ENCODE results near the gene SP5. TPM values are rescaled to one million over a fixed set of nuclear protein-coding genes. Genes with fewer than 3 reads are reported as not detected.

Gene SP5
- polyA plus RNA-seq, 3 donors from 2014 or later: not detected

DNA sequence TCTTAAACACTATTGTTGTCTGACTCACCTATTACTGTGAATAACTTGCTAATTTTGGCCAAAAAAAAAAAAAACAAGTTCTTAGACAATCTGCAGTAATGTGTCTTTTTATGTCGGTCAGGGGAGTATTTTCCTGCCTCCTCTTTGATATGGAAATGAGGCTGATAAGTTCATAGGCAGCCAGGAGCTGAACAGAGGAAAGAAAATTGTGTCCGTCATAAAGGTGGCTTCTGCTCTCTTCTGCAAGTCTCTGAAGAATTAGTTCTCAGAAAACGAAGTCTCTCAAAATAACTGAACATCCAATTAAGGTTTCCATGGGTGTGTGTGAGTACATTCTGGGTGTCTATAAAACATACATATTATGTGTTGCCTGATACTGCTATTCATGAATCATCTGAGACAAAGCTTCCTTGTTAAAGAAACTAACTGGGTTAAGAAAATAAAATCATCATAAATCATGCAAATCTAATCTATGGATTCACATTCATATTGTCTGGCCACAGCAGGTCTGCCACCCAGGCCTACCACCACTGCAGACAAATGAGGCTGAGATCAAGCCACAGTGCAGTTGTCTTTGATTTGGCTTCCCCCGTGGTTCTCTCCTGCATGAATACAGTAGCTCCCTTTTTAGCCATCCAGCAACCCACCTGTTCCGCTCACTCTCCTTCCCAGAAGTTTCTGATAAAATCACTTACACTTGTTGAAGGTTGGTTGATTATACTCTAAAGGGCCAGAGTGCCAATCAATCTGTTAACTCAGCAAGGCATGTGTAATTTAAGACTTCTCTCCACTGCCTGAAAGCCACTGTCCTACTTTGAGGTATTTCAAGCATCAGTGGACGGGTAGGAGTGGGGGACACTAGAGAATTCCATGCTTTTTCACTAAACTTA is 19.4 kb upstream of the SP5 start:
- DNase-seq: no peak
- Mint-ChIP-seq H3K9me3 (no peaks in the 10 kb centered on the region), H3K27ac (no peak overlapping the region), H3K4me3 (no peak overlapping the region), H3K36me3 (no peaks in the 10 kb centered on the region), H3K27me3 (ENCODE audit: low read depth in 3 of 3) (peaks cover 1 to 8% (median 2%) of the 10 kb centered on the region in 3 donors), H3K4me1 (no peaks in the 10 kb centered on the region)

DNA sequence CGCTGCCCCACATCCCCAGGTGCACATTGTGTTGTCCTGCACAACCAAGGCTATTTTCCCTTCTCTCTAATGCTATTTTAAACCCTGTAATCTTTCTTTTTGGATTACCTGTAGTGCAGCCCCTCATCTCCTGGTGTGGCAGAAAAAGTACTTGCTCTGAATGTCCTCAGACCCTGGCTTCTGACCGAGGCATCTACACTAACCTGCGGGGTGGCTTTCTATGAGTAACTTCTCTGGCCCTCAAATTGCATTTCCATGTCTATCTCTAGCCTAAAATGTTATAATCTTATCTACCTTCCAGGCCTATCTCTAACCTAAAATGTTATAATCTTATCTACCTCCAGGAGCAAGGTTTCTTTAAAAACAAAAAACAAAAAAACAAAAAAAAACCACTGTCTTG is 18.2 kb upstream of the SP5 start:
- no peak for DNase-seq
- no peaks in the 10 kb centered on the region for H3K4me1 Mint-ChIP-seq
- no peaks in the 10 kb centered on the region for H3K9me3 Mint-ChIP-seq
- no peak overlapping the region for H3K27ac Mint-ChIP-seq
- H3K36me3 Mint-ChIP-seq: no peaks in the 10 kb centered on the region
- H3K4me3 Mint-ChIP-seq: no peak overlapping the region
- H3K27me3 Mint-ChIP-seq (ENCODE audit: low read depth in 3 of 3): peaks cover 1 to 4% (median 3%) of the 10 kb centered on the region in 3 donors

DNA sequence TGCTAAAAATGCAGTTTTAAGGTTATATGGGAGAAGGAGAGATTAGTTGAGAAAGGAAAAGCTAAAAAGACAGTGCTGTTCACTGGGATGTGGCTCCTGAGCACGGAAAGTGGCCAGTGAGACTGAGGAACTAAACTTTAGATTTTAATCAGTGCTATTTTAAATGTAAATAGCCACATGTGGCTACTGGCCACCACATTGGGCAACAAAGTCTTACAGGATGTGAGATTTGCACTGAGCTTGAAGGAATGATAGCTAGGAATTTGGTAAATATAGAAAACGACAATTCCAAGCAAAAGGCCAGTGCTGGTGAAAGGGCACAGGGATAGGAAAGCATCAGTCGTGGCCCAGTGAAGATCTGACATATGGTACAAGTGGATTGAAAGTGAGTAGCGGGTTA is 14.1 kb upstream of the SP5 start:
- DNase-seq: no peak
- H3K9me3 Mint-ChIP-seq: peaks cover 0 to 2% (median 0%) of the 10 kb centered on the region in 6 donors
- H3K4me3 Mint-ChIP-seq: no peak overlapping the region
- no peaks in the 10 kb centered on the region for H3K4me1 Mint-ChIP-seq
- H3K27ac Mint-ChIP-seq: no peak overlapping the region
- H3K36me3 Mint-ChIP-seq: no peaks in the 10 kb centered on the region
- peaks cover 1 to 8% (median 3%) of the 10 kb centered on the region in 3 donors for H3K27me3 Mint-ChIP-seq (ENCODE audit: low read depth in 3 of 3)

DNA sequence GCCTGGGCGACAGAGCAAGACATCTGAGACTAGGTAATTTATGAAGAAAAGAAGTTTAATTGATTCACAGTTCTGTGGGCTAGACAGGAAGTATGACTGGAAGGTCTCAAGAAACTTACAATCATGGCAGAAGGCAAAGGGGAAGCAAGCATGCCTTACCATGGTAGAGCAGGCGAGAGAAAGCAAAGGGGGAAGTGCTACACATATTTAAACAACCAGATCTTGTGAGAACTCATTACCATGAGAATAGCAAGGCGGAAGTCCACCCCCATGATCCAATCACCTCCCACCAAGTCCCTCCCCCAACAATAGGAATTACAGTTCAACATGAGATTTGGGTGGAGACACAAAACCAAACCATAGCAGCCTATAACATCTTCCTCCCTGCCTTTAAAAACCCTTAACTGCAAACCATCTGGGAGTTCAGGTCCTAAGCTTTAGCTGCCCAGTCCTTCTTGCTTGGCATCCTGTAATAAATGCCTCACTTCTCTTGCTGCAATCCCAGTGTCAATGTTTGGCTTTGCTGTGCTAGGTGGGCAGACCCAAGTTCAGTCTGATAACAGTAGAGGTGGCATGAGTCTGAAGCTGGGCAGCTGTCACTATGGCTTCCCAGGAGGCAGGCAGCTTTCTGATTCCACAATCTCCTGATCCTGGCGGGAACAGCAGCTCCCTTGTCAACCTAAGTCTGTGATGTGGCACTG is 11.2 kb upstream of the SP5 start:
- no peak for DNase-seq
- Mint-ChIP-seq H3K27ac (no peak overlapping the region), H3K27me3 (ENCODE audit: low read depth in 3 of 3) (peaks cover 4 to 12% (median 7%) of the 10 kb centered on the region in 3 donors), H3K9me3 (peaks cover 0 to 2% (median 0%) of the 10 kb centered on the region in 6 donors), H3K36me3 (no peaks in the 10 kb centered on the region), H3K4me3 (no peak overlapping the region), H3K4me1 (no peaks in the 10 kb centered on the region)

DNA sequence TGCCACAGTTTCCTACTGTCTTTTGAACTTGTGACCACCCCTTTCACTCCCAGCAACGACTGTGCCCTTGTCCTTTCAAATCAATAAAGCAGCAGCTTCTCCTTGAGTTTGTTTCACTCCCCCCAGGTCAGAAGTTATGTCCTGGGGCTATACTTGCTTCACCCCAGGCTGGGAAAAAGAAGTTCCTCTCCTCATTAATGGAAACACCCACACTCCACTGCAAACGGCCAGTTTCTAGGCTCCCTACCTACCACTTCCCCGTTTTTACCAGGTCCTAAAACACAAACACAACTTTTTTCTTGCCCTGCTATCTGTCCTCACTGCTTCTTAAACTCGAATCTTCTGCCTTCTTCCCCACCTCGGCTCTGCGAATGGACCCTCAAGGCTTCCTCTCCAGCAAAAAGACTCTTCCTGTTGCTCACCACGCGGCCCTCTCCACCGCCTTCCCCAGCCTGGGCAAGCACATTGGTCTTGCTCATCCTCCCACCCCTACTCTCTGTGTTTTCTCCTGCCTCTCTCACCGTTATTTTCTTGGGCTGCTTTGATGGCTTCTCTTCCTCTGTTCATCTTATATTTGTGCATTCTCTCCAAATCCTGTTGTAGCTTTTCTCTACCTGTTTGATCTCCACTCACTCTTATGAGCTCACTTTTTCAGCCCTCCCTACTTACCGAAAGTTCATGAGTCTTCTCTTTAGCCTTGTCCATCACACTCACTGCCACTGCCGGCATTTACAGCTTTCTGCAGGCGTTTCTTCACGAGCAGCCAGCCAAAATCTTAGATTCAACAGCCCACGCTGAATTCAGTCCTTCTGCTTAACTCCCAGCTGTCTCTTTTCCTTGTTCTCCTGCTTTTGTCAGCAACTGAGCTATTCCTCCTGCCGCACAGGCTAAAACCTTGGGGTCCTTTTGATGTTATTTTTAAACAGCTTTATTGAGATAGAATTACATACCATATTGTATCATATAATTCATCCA is 7.0 kb upstream of the SP5 start:
- H3K4me1 Mint-ChIP-seq: no peaks in the 10 kb centered on the region
- no peak for DNase-seq
- H3K36me3 Mint-ChIP-seq: no peaks in the 10 kb centered on the region
- peaks cover 0 to 7% (median 0%) of the 10 kb centered on the region in 6 donors for H3K9me3 Mint-ChIP-seq
- peaks cover 14 to 20% (median 17%) of the 10 kb centered on the region in 3 donors for H3K27me3 Mint-ChIP-seq (ENCODE audit: low read depth in 3 of 3)
- H3K27ac Mint-ChIP-seq: no peak overlapping the region
- no peak overlapping the region for H3K4me3 Mint-ChIP-seq

DNA sequence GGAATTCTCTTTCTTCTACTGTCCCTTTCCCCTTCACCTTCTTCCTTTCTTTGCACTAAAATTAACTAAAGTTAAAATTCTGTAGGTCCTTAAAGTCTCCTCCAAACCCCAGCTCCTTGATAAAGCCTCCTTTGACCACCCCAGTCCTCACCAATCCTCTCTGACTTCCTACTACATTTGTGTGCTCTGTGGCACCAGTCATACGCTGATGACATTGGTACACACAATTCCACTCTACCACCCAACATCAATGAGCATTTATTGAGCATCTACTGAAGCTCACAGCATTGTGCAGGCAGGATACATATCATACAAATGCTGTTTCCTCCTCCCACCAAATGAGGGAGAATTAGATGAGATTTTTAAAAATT is 4.5 kb upstream of the SP5 start:
- H3K27me3 Mint-ChIP-seq (ENCODE audit: low read depth in 3 of 3): peaks cover 18 to 25% (median 22%) of the 10 kb centered on the region in 3 donors
- no peak overlapping the region for H3K27ac Mint-ChIP-seq
- H3K36me3 Mint-ChIP-seq: peaks cover 0 to 3% (median 0%) of the 10 kb centered on the region in 3 donors
- H3K9me3 Mint-ChIP-seq: peaks cover 0 to 8% (median 0%) of the 10 kb centered on the region in 6 donors
- no peak overlapping the region for H3K4me3 Mint-ChIP-seq
- no peak for DNase-seq
- peaks cover 7 to 11% of the 10 kb centered on the region in 2 donors for H3K4me1 Mint-ChIP-seq

DNA sequence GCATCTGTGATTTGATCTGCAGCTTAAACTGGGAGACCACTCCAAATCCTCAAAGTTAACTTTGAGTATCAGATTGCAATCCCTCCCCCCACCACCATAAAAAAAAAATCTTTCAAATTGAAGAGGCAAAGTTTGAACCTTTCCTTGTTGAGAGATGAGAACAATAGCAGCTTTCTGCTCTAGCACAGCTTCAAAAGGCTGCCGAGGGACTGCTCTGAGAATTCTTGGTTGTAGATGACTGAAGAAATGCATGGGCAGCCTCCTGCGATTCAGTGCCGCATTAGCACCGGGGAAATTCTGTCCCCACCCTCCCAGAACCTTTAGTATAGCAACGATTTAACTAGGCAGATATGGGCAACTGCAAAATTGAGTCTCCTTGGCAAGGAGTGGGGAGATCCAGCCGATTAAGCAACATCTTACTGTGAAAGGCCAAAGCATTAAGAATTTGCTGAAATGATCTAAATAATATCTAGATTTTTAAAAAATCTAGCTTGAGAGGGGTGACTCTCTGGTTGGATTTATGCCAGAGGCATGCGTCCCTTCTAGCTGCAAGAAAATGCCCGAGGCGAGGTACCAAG is 3.9 kb upstream of the SP5 start:
- Mint-ChIP-seq H3K36me3 (peaks cover 0 to 3% (median 0%) of the 10 kb centered on the region in 3 donors), H3K4me3 (no peak overlapping the region), H3K27me3 (ENCODE audit: low read depth in 3 of 3) (peaks cover 21 to 28% (median 22%) of the 10 kb centered on the region in 3 donors), H3K27ac (no peak overlapping the region), H3K4me1 (peaks cover 10 to 12% of the 10 kb centered on the region in 2 donors), H3K9me3 (peaks cover 0 to 8% (median 0%) of the 10 kb centered on the region in 6 donors)
- DNase-seq: no peak

DNA sequence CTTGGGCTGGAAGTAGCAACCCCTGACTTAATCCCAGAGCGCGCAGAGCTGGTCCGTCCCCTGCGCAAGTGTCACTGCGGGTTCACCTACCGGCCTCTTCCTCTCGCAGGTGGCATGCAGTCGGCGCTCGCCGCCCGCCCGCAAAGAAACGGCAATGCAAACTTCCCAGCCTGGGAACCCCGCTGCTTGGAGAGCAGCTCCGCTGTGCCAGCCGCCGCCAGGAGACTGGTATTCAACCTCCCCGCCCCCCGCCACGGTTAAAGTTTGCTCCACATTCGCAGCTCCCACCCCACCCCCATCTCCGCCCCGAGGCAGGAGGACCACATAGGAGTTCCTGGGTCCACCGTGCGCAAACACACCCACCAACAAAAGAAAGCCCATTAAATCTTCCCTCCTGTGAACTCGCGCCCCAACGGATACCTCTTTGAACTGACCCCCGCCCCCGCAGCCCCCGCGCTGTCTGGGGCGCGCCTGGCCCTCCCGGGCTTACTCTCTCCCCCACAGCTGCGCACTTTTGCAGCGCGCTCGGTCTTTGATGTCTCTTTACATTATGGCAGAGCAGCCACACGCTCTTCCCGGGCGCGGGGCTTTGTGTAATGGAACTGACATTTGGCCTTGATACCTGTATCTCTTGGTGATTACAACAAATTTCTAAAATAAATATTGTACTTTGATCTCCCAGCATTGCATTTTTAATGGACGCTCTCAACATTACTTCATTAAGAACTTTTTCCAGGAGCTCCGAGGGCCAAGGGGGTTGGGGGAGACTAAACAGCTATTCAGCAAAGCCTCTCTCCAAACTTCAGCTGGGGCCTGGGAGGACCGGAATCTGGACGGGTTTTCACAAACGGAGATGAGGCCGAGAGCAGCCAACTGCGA is 3.1 kb upstream of the SP5 start:
- DNase-seq: no peak
- Mint-ChIP-seq H3K27ac (no peak overlapping the region), H3K9me3 (peaks cover 0 to 8% (median 0%) of the 10 kb centered on the region in 6 donors), H3K4me1 (peaks cover 10 to 12% of the 10 kb centered on the region in 2 donors), H3K4me3 (peak overlapping the region in 1 of 5 donors; percentile 14), H3K36me3 (peaks cover 0 to 3% (median 0%) of the 10 kb centered on the region in 3 donors), H3K27me3 (ENCODE audit: low read depth in 3 of 3) (peaks cover 21 to 31% (median 22%) of the 10 kb centered on the region in 3 donors)

DNA sequence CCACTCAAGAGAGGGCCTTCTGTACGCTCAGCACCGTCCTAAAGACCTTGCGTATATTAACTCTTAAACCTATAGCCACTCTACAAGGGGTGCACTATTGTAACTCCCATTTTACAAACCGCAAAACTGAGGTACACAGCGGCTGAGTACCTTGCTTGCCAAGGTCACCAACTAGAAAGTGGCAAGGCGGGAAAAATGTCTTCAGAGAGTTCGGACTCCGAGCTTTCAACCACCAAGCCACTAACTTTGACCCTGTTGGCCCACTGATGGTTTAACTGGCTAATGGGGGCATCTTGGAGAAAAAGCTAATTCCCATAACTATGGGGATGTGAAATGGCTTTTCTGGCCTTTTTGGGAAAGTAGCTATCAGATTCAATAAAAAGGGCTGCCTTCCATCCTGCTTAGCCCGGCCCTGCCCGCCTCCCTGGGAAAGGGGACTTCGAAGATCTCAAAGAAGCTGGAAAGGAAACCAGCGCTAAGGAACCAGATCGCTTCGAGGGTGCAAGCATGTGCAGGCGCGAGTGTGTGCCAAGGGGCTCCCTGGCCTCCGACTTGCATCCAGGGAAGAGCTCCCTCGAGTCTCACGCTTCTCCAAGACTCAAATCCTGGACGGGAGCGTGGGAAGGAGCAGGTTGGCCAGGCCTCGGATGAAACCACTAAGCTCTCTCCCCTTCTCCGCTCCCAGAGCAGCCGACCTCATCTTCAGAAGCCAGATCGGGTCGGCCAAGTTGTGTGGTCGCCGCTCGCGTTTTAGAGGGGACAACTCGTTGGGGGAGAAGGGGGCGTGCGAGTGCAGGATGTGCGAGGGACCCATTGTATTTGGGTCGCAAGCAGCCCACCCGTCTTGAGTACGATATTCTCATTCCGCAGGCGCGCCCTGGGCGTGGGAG is 2.2 kb upstream of the SP5 start:
- no peak for DNase-seq
- Mint-ChIP-seq H3K27me3 (ENCODE audit: low read depth in 3 of 3) (peaks cover 22 to 37% (median 27%) of the 10 kb centered on the region in 3 donors), H3K4me1 (peaks cover 12 to 13% of the 10 kb centered on the region in 2 donors), H3K4me3 (peak overlapping the region in 3 of 5 donors; percentile 14 to 43 (median 29)), H3K27ac (no peak overlapping the region), H3K9me3 (peaks cover 0 to 8% (median 0%) of the 10 kb centered on the region in 6 donors), H3K36me3 (peaks cover 0 to 3% (median 0%) of the 10 kb centered on the region in 3 donors)

DNA sequence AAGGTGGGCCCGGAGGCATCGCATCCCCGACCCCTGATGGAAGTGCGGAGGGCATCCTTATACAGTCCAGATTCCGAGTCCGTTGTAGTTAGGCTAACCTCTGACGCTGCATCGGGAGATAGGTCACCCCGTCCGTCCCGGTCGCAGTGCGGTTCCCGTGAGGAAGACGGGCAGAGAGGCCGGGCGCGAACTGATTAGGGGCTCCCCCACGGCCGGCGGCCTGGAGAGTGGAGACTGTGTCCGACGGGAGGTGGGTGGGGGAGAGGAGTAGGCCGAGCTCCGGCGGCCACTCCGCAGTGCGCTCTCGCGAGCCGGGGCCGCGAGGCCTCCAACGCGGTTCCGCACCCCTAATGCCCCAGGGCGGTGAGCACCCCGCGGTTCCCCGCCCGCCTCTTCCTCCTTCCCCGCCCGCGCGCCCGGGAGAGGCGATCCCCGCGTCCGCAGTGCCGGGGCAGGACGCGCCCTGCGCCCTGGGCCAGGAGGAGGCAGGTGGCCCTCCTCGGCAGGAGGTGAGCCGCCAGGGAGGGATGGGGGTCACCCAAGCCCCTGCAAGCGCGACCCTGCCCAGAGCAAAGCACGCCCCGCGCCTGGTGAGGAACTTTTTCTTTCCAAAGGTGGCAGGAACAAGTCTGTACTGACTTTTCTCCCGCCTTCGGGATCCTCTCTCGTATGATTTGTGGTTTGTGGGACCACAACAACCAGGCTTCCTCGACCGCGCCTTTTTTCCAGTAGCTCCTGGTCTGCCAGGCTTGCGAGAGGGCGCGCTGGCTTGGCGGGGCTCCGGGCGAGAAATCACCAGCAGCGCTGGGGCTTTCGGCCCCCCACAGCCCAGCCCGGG is 1.4 kb upstream of the SP5 start:
- peaks cover 0 to 8% (median 0%) of the 10 kb centered on the region in 6 donors for H3K9me3 Mint-ChIP-seq
- H3K36me3 Mint-ChIP-seq: peaks cover 0 to 3% (median 0%) of the 10 kb centered on the region in 3 donors
- H3K4me3 Mint-ChIP-seq: peak overlapping the region in 2 of 5 donors; percentile 29 to 43
- no peak for DNase-seq
- peaks cover 20 to 40% (median 33%) of the 10 kb centered on the region in 3 donors for H3K27me3 Mint-ChIP-seq (ENCODE audit: low read depth in 3 of 3)
- peaks cover 12 to 14% of the 10 kb centered on the region in 2 donors for H3K4me1 Mint-ChIP-seq
- no peak overlapping the region for H3K27ac Mint-ChIP-seq
